WTC11 (cell line): ENCODE data around the gene CHRNA5. TPM values are rescaled to one million over a fixed set of nuclear protein-coding genes. Genes with fewer than 3 reads are reported as not detected.
A peak's percentile ranks its signal among the peaks of the same experiment; 100 is the strongest.

Experiments
- ATAC-seq: fragments of 200-7000 bp; cut with Tn5 transposase; 2 replicates; pipeline ENCODE4 v1.10.0; 2021; ENCODE audit warnings: mild to moderate bottlenecking, moderate library complexity
- CTCF ChIA-PET: fragments of 300-600 bp; sonication (Branson Sonifier 250); formaldehyde crosslinking; loops from one replicate; lab custom pipeline; 2021; ENCODE audit warnings: antibody characterized with exemption; lab: Charles Lee
- POLR2A ChIA-PET: fragments of 350-600 bp; sonication (Branson Sonifier 250); formaldehyde crosslinking; loops from one replicate; lab custom pipeline; 2021; ENCODE audit warnings: antibody characterized with exemption; lab: Charles Lee
- DNase-seq: peaks from one replicate; pipeline ENCODE4 v3.0.0; 2021; ENCODE audit warnings: low spot score
- H3K27ac Mint-ChIP-seq: 2 replicates; pipeline ENCODE4 v1.8.0; 2021; ENCODE audit warnings: mixed read lengths
- H3K27me3 Mint-ChIP-seq: 2 replicates; pipeline ENCODE4 v1.8.0; 2021; ENCODE audit warnings: low read depth, mild to moderate bottlenecking, moderate library complexity, mixed read lengths
- H3K36me3 Mint-ChIP-seq: 2 replicates; pipeline ENCODE4 v1.8.0; 2021; ENCODE audit warnings: mixed read lengths
- H3K4me1 Mint-ChIP-seq: 2 replicates; pipeline ENCODE4 v1.8.0; 2022; ENCODE audit warnings: mixed read lengths
- H3K4me3 Mint-ChIP-seq: 2 replicates; pipeline ENCODE4 v1.8.0; 2021; ENCODE audit warnings: mild to moderate bottlenecking, moderate library complexity, mixed read lengths
- H3K9me3 Mint-ChIP-seq: 2 replicates; pipeline ENCODE4 v1.8.0; 2021; ENCODE audit warnings: mixed read lengths
- ETV6 ChIP-seq: sonication (generic); formaldehyde crosslinking; IDR thresholded peaks from 2 replicates; pipeline ENCODE4 v1.8.1; 2022; ENCODE audit warnings: mild to moderate bottlenecking, missing genetic modification reagents
- FOXK1 ChIP-seq: sonication (generic); formaldehyde crosslinking; IDR thresholded peaks from 2 replicates; pipeline ENCODE4 v1.8.0; 2022; ENCODE audit warnings: mild to moderate bottlenecking, moderate library complexity, missing genetic modification reagents
- NFE2L1 ChIP-seq: sonication (generic); formaldehyde crosslinking; IDR thresholded peaks from 2 replicates; pipeline ENCODE4 v1.8.1; 2023; ENCODE audit warnings: missing genetic modification reagents
- OVOL2 ChIP-seq: fragments of 250-450 bp; sonication (Bioruptor Pico); IDR thresholded peaks from 2 replicates; pipeline ENCODE4 v1.9.0; 2021; ENCODE audit warnings: mild to moderate bottlenecking, borderline replicate concordance
- TCF7 ChIP-seq: sonication (generic); formaldehyde crosslinking; IDR thresholded peaks from 2 replicates; pipeline ENCODE4 v1.8.0; 2022; ENCODE audit warnings: mild to moderate bottlenecking, low read depth, missing genetic modification reagents, moderate library complexity
- TEAD4 ChIP-seq: sonication (generic); formaldehyde crosslinking; IDR thresholded peaks from 2 replicates; pipeline ENCODE4 v1.8.0; 2022; ENCODE audit warnings: mild to moderate bottlenecking, missing genetic modification reagents
- ZNF138 ChIP-seq: sonication (generic); formaldehyde crosslinking; conservative IDR thresholded peaks from 2 replicates; pipeline ENCODE4 v1.8.1; 2022; ENCODE audit warnings: mild to moderate bottlenecking, moderate library complexity, missing genetic modification reagents
- ZNF232 ChIP-seq: sonication (generic); formaldehyde crosslinking; IDR thresholded peaks from 2 replicates; pipeline ENCODE4 v1.8.0; 2022; ENCODE audit warnings: mild to moderate bottlenecking, missing genetic modification reagents
- ZNF263 ChIP-seq: sonication (generic); formaldehyde crosslinking; IDR thresholded peaks from 2 replicates; pipeline ENCODE4 v1.8.1; 2022; ENCODE audit warnings: low read depth, mild to moderate bottlenecking, moderate library complexity, missing genetic modification reagents
- ZNF317 ChIP-seq: sonication (generic); formaldehyde crosslinking; IDR thresholded peaks from 2 replicates; pipeline ENCODE4 v1.8.1; 2023; ENCODE audit warnings: low read depth, mild to moderate bottlenecking, moderate library complexity, missing genetic modification reagents, borderline replicate concordance
- total RNA-seq: library from RNA; stranded (reverse); gene quantifications from 3 replicates; pipeline ENCODE4 v1.2.3, GENCODE V29; 2021
- TF ChIP-seq, protein P1 (sequence below): fragments of 250-450 bp; sonication (Bioruptor Pico); IDR thresholded peaks from 2 replicates; pipeline ENCODE4 v2.1.2; 2022; ENCODE audit warnings: mild to moderate bottlenecking, moderate library complexity
- TF ChIP-seq, protein P2 (sequence below): fragments of 200-600 bp; IDR thresholded peaks from 2 replicates; pipeline ENCODE4 v1.8.0; 2022; ENCODE audit warnings: antibody characterized with exemption
- TF ChIP-seq, protein P3 (sequence below): sonication (generic); formaldehyde crosslinking; IDR thresholded peaks from 2 replicates; pipeline ENCODE4 v1.8.1; 2023; ENCODE audit warnings: mild to moderate bottlenecking, missing genetic modification reagents
- TF ChIP-seq, protein P4 (sequence below): sonication (generic); formaldehyde crosslinking; IDR thresholded peaks from 2 replicates; pipeline ENCODE4 v1.8.0; 2023; ENCODE audit warnings: missing genetic modification reagents
- TF ChIP-seq, protein P5 (sequence below): sonication (generic); formaldehyde crosslinking; IDR thresholded peaks from 2 replicates; pipeline ENCODE4 v1.8.1; 2023; ENCODE audit warnings: mild to moderate bottlenecking, moderate library complexity, missing genetic modification reagents
- TF ChIP-seq, protein P6 (sequence below): sonication (generic); formaldehyde crosslinking; IDR thresholded peaks from 2 replicates; pipeline ENCODE4 v1.8.0; 2022; ENCODE audit warnings: missing genetic modification reagents
- TF ChIP-seq, protein P7 (sequence below): sonication (generic); formaldehyde crosslinking; IDR thresholded peaks from 2 replicates; pipeline ENCODE4 v1.8.1; 2023; ENCODE audit warnings: mild to moderate bottlenecking, missing genetic modification reagents, moderate library complexity

Gene CHRNA5
- total RNA-seq, 1 experiment from 2014 or later = 21.0 TPM

DNA sequence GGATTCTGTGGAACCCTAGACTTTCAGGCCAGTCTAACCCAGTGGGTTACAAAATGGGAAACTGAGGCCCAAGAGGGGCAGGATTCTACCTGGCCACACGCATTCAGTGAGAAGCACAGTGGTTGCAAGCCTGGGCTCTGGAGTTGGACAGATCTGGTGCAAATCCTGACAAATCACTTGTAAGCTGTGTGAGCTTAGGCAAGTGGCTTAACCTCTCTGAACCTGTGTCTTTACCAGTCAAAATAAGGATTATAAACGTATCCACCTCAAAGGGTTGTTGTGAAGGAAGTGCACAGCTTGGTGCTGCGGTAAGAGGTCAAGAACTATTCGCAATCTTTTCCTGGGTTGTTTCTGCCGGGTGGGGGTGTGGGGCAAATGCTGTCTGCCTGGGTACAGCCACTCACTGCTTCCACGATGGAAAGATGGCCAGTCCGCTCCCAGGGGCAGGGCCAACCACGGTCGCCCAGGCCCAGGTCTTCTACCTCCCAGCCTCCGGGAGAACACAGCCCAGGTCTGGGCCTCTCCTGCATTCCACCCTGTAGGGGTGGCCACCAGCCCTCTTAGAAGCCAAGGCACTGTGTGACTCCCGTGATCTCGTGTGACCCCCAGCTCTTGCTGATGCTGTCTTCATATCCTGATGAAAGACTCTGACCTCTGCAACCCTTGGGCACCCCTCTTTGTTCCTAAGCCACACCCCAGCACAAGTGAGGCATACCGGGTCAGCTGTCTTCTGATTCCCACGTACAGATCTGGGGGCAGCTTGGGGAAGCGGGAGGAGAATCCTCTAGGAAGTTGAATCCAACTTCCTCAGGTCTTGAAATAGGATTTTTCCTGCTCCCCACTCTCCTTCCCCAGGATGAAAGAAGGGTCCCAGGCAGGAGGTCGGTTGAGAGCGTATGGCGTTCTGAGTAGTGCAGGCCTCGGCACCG is 54.0 kb downstream of the CHRNA5 start:
- Mint-ChIP-seq H3K27ac (no peak overlapping the region), H3K4me1 (peaks cover 23% of the 10 kb centered on the region), H3K9me3 (no peaks in the 10 kb centered on the region), H3K4me3 (peak overlapping the region; percentile 74), H3K27me3 (peaks cover 48% of the 10 kb centered on the region), H3K36me3 (no peaks in the 10 kb centered on the region)
- DNase-seq (peak; percentile 32), ATAC-seq (peak; percentile 13)
- ChIA-PET POLR2A (interaction anchor here (1.3 kb wide), 1 partner anchor 21 kb away, joined by 3 read pairs; no protein-coding TSS in a partner anchor), CTCF (interaction anchor here (0.6 to 5.0 kb wide), 27 partner anchors 9 to 576 kb away, joined by 3 to 75 read pairs (median 4); partner anchors contain the start of genes CHRNA5, CHRNB4 and IREB2)
- TF ChIP-seq, protein P1, sequence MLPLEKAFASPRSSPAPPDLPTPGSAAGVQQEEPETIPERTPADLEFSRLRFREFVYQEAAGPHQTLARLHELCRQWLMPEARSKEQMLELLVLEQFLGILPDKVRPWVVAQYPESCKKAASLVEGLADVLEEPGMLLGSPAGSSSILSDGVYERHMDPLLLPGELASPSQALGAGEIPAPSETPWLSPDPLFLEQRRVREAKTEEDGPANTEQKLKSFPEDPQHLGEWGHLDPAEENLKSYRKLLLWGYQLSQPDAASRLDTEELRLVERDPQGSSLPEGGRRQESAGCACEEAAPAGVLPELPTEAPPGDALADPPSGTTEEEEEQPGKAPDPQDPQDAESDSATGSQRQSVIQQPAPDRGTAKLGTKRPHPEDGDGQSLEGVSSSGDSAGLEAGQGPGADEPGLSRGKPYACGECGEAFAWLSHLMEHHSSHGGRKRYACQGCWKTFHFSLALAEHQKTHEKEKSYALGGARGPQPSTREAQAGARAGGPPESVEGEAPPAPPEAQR (CRISPR knock-in tag) = no peak
- TF ChIP-seq OVOL2 (no peak), ETV6 (CRISPR knock-in tag) (0 out of 2 replicates have a peak, but pooled peaks have one; percentile 41), ZNF317 (no peak), TCF7 (no peak), ZNF138 (CRISPR knock-in tag) (0 out of 2 replicates have a peak, but pooled peaks have one; percentile 1), NFE2L1 (CRISPR knock-in tag) (no peak), ZNF232 (no peak)
- TF ChIP-seq, protein P2, sequence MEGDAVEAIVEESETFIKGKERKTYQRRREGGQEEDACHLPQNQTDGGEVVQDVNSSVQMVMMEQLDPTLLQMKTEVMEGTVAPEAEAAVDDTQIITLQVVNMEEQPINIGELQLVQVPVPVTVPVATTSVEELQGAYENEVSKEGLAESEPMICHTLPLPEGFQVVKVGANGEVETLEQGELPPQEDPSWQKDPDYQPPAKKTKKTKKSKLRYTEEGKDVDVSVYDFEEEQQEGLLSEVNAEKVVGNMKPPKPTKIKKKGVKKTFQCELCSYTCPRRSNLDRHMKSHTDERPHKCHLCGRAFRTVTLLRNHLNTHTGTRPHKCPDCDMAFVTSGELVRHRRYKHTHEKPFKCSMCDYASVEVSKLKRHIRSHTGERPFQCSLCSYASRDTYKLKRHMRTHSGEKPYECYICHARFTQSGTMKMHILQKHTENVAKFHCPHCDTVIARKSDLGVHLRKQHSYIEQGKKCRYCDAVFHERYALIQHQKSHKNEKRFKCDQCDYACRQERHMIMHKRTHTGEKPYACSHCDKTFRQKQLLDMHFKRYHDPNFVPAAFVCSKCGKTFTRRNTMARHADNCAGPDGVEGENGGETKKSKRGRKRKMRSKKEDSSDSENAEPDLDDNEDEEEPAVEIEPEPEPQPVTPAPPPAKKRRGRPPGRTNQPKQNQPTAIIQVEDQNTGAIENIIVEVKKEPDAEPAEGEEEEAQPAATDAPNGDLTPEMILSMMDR = no peak
- TF ChIP-seq, protein P3, sequence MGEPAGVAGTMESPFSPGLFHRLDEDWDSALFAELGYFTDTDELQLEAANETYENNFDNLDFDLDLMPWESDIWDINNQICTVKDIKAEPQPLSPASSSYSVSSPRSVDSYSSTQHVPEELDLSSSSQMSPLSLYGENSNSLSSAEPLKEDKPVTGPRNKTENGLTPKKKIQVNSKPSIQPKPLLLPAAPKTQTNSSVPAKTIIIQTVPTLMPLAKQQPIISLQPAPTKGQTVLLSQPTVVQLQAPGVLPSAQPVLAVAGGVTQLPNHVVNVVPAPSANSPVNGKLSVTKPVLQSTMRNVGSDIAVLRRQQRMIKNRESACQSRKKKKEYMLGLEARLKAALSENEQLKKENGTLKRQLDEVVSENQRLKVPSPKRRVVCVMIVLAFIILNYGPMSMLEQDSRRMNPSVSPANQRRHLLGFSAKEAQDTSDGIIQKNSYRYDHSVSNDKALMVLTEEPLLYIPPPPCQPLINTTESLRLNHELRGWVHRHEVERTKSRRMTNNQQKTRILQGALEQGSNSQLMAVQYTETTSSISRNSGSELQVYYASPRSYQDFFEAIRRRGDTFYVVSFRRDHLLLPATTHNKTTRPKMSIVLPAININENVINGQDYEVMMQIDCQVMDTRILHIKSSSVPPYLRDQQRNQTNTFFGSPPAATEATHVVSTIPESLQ (CRISPR knock-in tag) = no peak
- TF ChIP-seq, protein P4, sequence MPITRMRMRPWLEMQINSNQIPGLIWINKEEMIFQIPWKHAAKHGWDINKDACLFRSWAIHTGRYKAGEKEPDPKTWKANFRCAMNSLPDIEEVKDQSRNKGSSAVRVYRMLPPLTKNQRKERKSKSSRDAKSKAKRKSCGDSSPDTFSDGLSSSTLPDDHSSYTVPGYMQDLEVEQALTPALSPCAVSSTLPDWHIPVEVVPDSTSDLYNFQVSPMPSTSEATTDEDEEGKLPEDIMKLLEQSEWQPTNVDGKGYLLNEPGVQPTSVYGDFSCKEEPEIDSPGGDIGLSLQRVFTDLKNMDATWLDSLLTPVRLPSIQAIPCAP (CRISPR knock-in tag) = no peak

DNA sequence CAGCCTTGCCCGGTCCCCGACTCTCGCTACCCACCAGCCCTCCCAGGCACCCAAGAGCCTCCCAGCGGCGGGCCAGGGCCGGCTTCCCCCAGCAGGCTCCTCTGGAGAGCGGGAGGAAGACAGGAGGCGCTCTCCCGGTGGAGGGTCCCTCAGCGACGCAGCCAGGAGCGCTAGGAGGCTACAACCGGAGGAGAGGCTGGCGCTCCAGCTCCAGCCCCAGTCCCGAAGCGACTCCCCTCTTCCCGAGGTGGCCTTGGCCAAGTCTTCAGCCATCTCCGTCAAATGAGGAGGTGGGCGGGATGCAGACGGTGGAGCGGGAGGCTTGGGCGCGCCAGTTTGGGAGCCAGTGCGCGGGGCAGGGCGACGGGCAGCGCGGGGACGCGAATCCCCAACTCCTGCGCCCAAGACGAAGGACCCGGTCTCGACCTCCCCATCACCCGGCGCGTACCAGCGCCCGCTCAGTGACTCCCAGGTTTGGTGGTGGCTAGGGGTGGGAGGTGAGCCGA is 54.8 kb downstream of the CHRNA5 start:
- H3K36me3 Mint-ChIP-seq = no peaks in the 10 kb centered on the region
- peak overlapping the region; percentile 74 for H3K4me3 Mint-ChIP-seq
- ChIA-PET CTCF (interaction anchor here (0.6 to 5.0 kb wide), 25 partner anchors 9 to 577 kb away, joined by 3 to 75 read pairs (median 4); partner anchors contain the start of genes CHRNA5, CHRNB4 and IREB2), POLR2A (interaction anchor here (1.3 kb wide), 1 partner anchor 20 kb away, joined by 3 read pairs; no protein-coding TSS in a partner anchor)
- peaks cover 23% of the 10 kb centered on the region for H3K4me1 Mint-ChIP-seq
- DNase-seq (peak; percentile 69), ATAC-seq (peak; percentile 61)
- H3K27ac Mint-ChIP-seq = no peak overlapping the region
- H3K27me3 Mint-ChIP-seq = peaks cover 48% of the 10 kb centered on the region
- H3K9me3 Mint-ChIP-seq = no peaks in the 10 kb centered on the region
- TF ChIP-seq ETV6 (CRISPR knock-in tag) (0 out of 2 replicates have a peak, but pooled peaks have one; percentile 3), ZNF138 (CRISPR knock-in tag) (0 out of 2 replicates have a peak, but pooled peaks have one; percentile 17), ZNF263 (CRISPR knock-in tag) (no peak), FOXK1 (CRISPR knock-in tag) (no peak), TEAD4 (CRISPR knock-in tag) (no peak)
- TF ChIP-seq, protein P3 (CRISPR knock-in tag) = no peak
- TF ChIP-seq, protein P5, sequence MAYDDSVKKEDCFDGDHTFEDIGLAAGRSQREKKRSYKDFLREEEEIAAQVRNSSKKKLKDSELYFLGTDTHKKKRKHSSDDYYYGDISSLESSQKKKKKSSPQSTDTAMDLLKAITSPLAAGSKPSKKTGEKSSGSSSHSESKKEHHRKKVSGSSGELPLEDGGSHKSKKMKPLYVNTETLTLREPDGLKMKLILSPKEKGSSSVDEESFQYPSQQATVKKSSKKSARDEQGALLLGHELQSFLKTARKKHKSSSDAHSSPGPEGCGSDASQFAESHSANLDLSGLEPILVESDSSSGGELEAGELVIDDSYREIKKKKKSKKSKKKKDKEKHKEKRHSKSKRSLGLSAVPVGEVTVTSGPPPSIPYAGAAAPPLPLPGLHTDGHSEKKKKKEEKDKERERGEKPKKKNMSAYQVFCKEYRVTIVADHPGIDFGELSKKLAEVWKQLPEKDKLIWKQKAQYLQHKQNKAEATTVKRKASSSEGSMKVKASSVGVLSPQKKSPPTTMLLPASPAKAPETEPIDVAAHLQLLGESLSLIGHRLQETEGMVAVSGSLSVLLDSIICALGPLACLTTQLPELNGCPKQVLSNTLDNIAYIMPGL = peak; percentile 87
- TF ChIP-seq, protein P6, sequence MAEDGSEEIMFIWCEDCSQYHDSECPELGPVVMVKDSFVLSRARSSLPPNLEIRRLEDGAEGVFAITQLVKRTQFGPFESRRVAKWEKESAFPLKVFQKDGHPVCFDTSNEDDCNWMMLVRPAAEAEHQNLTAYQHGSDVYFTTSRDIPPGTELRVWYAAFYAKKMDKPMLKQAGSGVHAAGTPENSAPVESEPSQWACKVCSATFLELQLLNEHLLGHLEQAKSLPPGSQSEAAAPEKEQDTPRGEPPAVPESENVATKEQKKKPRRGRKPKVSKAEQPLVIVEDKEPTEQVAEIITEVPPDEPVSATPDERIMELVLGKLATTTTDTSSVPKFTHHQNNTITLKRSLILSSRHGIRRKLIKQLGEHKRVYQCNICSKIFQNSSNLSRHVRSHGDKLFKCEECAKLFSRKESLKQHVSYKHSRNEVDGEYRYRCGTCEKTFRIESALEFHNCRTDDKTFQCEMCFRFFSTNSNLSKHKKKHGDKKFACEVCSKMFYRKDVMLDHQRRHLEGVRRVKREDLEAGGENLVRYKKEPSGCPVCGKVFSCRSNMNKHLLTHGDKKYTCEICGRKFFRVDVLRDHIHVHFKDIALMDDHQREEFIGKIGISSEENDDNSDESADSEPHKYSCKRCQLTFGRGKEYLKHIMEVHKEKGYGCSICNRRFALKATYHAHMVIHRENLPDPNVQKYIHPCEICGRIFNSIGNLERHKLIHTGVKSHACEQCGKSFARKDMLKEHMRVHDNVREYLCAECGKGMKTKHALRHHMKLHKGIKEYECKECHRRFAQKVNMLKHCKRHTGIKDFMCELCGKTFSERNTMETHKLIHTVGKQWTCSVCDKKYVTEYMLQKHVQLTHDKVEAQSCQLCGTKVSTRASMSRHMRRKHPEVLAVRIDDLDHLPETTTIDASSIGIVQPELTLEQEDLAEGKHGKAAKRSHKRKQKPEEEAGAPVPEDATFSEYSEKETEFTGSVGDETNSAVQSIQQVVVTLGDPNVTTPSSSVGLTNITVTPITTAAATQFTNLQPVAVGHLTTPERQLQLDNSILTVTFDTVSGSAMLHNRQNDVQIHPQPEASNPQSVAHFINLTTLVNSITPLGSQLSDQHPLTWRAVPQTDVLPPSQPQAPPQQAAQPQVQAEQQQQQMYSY (CRISPR knock-in tag) = no peak
- TF ChIP-seq, protein P7, sequence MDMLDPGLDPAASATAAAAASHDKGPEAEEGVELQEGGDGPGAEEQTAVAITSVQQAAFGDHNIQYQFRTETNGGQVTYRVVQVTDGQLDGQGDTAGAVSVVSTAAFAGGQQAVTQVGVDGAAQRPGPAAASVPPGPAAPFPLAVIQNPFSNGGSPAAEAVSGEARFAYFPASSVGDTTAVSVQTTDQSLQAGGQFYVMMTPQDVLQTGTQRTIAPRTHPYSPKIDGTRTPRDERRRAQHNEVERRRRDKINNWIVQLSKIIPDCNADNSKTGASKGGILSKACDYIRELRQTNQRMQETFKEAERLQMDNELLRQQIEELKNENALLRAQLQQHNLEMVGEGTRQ (CRISPR knock-in tag) = 0 out of 2 replicates have a peak, but pooled peaks have one; percentile 13
